H9 (cell line): ENCODE measurements around the gene BLOC1S1. TPM values are rescaled to one million over a fixed set of nuclear protein-coding genes. Genes with fewer than 3 reads are reported as not detected.

Experiments used
- DNase-seq: peaks from one replicate; pipeline ENCODE4 v3.0.0-alpha.2; 2017
- H2AFZ ChIP-seq: one replicate; pipeline ENCODE4 v1.6.1; 2013; ENCODE audit warnings: mild to moderate bottlenecking, low read length, control low read depth, moderate library complexity
- H2AK5ac ChIP-seq: 2 replicates; pipeline ENCODE4 v1.6.1; 2013; ENCODE audit warnings: low read length, control low read depth, mixed read lengths; ENCODE audit not compliant: insufficient read length
- H2BK120ac ChIP-seq: one replicate; pipeline ENCODE4 v1.6.1; 2013; ENCODE audit warnings: low read depth, mild to moderate bottlenecking, low read length, control low read depth, inconsistent platforms; ENCODE audit not compliant: poor library complexity, severe bottlenecking
- H2BK12ac ChIP-seq: 2 replicates; pipeline ENCODE4 v1.6.1; 2013; ENCODE audit warnings: low read length, control low read depth, mixed read lengths, low read depth; ENCODE audit not compliant: insufficient read length
- H2BK15ac ChIP-seq: 2 replicates; pipeline ENCODE4 v1.6.1; 2013; ENCODE audit warnings: low read depth, low read length, control low read depth
- H2BK20ac ChIP-seq: one replicate; pipeline ENCODE4 v1.6.1; 2013; ENCODE audit warnings: low read depth, mild to moderate bottlenecking, low read length, control low read depth, inconsistent platforms; ENCODE audit not compliant: poor library complexity, severe bottlenecking
- H2BK5ac ChIP-seq: 2 replicates; pipeline ENCODE4 v1.6.1; 2013; ENCODE audit warnings: low read length, control low read depth, mixed read lengths; ENCODE audit not compliant: insufficient read length
- H3K14ac ChIP-seq: 2 replicates; pipeline ENCODE4 v1.6.1; 2013; ENCODE audit warnings: low read length, control low read depth; ENCODE audit not compliant: insufficient read depth
- H3K18ac ChIP-seq: 2 replicates; pipeline ENCODE4 v1.6.1; 2013; ENCODE audit warnings: low read depth, mild to moderate bottlenecking, mixed read lengths, low read length, control low read depth; ENCODE audit not compliant: insufficient read length
- H3K23ac ChIP-seq: 2 replicates; pipeline ENCODE4 v1.6.1; 2013; ENCODE audit warnings: low read length, control low read depth, mixed read lengths, low read depth; ENCODE audit not compliant: insufficient read length
- H3K23me2 ChIP-seq: 2 replicates; pipeline ENCODE4 v1.6.1; 2013; ENCODE audit warnings: low read depth, mild to moderate bottlenecking, mixed read lengths, low read length, control low read depth; ENCODE audit not compliant: insufficient read length, poor library complexity, severe bottlenecking
- H3K27ac ChIP-seq: 2 replicates; pipeline ENCODE4 v1.5.1; 2013; ENCODE audit warnings: low read length, control low read depth, mixed read lengths, low read depth; ENCODE audit not compliant: insufficient read length
- H3K27me3 ChIP-seq: 2 replicates; pipeline ENCODE4 v1.6.1; 2013; ENCODE audit warnings: low read length, control low read depth, inconsistent platforms; ENCODE audit not compliant: insufficient read depth
- H3K4ac ChIP-seq: 2 replicates; pipeline ENCODE4 v1.6.1; 2013; ENCODE audit warnings: low read depth, mild to moderate bottlenecking, control low read depth, inconsistent platforms, low read length, moderate library complexity
- H3K4me1 ChIP-seq: 2 replicates; pipeline ENCODE4 v1.6.1; 2013; ENCODE audit warnings: low read length, control low read depth, inconsistent platforms; ENCODE audit not compliant: insufficient read depth
- H3K4me2 ChIP-seq: 2 replicates; pipeline ENCODE4 v1.6.1; 2013; ENCODE audit warnings: low read length, control low read depth, mixed read lengths; ENCODE audit not compliant: insufficient read length, insufficient read depth
- H3K56ac ChIP-seq: 2 replicates; pipeline ENCODE4 v1.6.1; 2013; ENCODE audit warnings: low read depth, mild to moderate bottlenecking, mixed read lengths, low read length, control low read depth; ENCODE audit not compliant: insufficient read length
- H3K79me1 ChIP-seq: 2 replicates; pipeline ENCODE4 v1.6.1; 2013; ENCODE audit warnings: low read depth, mild to moderate bottlenecking, moderate library complexity, low read length, control low read depth, inconsistent platforms; ENCODE audit not compliant: insufficient read depth, poor library complexity, severe bottlenecking
- H3K79me2 ChIP-seq: 2 replicates; pipeline ENCODE4 v1.6.1; 2013; ENCODE audit warnings: low read length, control low read depth, inconsistent platforms; ENCODE audit not compliant: insufficient read depth
- H3K9ac ChIP-seq: 2 replicates; pipeline ENCODE4 v1.6.1; 2013; ENCODE audit warnings: low read length, control low read depth, mixed read lengths; ENCODE audit not compliant: insufficient read length; ENCODE audit errors: extremely low read depth
- H3K9me3 ChIP-seq: one replicate; pipeline ENCODE4 v1.6.1; 2013; ENCODE audit warnings: low read depth, low read length, inconsistent platforms; ENCODE audit not compliant: control insufficient read depth
- H3T11ph ChIP-seq: one replicate; pipeline ENCODE4 v1.6.1; 2013; ENCODE audit warnings: mild to moderate bottlenecking, low read length, control low read depth, inconsistent platforms
- H4K20me1 ChIP-seq: one replicate; pipeline ENCODE4 v1.6.1; 2013; ENCODE audit not compliant: control insufficient read depth, insufficient read length, insufficient read depth
- H4K5ac ChIP-seq: 2 replicates; pipeline ENCODE4 v1.6.1; 2013; ENCODE audit warnings: low read depth, mild to moderate bottlenecking, mixed read lengths, low read length, control low read depth; ENCODE audit not compliant: insufficient read length
- H4K8ac ChIP-seq: replicated peaks from 2 replicates; pipeline ENCODE4 v1.6.1; 2013; ENCODE audit warnings: low read length, control low read depth, mixed read lengths, low read depth; ENCODE audit not compliant: insufficient read length
- H4K91ac ChIP-seq: 2 replicates; pipeline ENCODE4 v1.6.1; 2013; ENCODE audit warnings: low read depth, mild to moderate bottlenecking, moderate library complexity, mixed read lengths, low read length, control low read depth; ENCODE audit not compliant: insufficient read length
- H3K27ac Mint-ChIP-seq, 3 experiments: 2 replicates in 2 of 3; 3 replicates in 1 of 3; pipeline ENCODE4 v1.8.0; 2020 to 2021; ENCODE audit warnings: mixed read lengths in 3 of 3, mild to moderate bottlenecking in 1 of 3, moderate library complexity in 1 of 3
- H3K27me3 Mint-ChIP-seq: 2 replicates; pipeline ENCODE4 v1.8.0; 2021; ENCODE audit warnings: low read depth, mild to moderate bottlenecking, moderate library complexity, mixed read lengths
- H3K36me3 Mint-ChIP-seq, 3 experiments: 2 replicates in 2 of 3; 3 replicates in 1 of 3; pipeline ENCODE4 v1.8.0; 2020 to 2021; ENCODE audit warnings: low read depth in 3 of 3, mixed read lengths in 3 of 3; ENCODE audit not compliant: insufficient read depth in 1 of 3
- H3K4me1 Mint-ChIP-seq, 2 experiments: 2 replicates each; pipeline ENCODE4 v1.8.0; 2020; ENCODE audit warnings: mixed read lengths in 2 of 2
- H3K4me3 Mint-ChIP-seq, 2 experiments: 2 replicates in 1 of 2; 3 replicates in 1 of 2; pipeline ENCODE4 v1.8.0; 2020 to 2021; ENCODE audit warnings: mild to moderate bottlenecking in 2 of 2, mixed read lengths in 2 of 2, moderate library complexity in 1 of 2
- H3K9me3 Mint-ChIP-seq, 2 experiments: 2 replicates in 1 of 2; 3 replicates in 1 of 2; pipeline ENCODE4 v1.8.0; 2020; ENCODE audit warnings: mild to moderate bottlenecking in 2 of 2, mixed read lengths in 2 of 2, moderate library complexity in 1 of 2
- CTCF ChIP-seq: fragments of 200-600 bp; sonication (generic); conservative IDR thresholded peaks from 3 replicates; pipeline ENCODE4 v1.8.0; 2021; ENCODE audit warnings: antibody characterized with exemption, mild to moderate bottlenecking
- WGBS: extraction: QIAGEN DNeasy Blood & Tissue Kit; methylation state at CpG from one replicate; pipeline ENCODE4 v1.1.7; 2013; ENCODE audit warnings: missing lambda C conversion rate, low lambda C conversion rate, mixed read lengths; ENCODE audit not compliant: insufficient read length; ENCODE audit errors: extremely low coverage; 5-methylcytosine and 5-hydroxymethylcytosine counted together
- total RNA-seq: library from RNA; stranded (reverse); gene quantifications from 2 replicates; pipeline ENCODE4 v1.2.1, GENCODE V29; 2021

BLOC1S1 gene
- total RNA-seq, 1 experiment from 2014 or later = 108 TPM

GRCh38 chr12:55688716-55689655, 26.9 kb upstream of the BLOC1S1 start:
- Mint-ChIP-seq H3K4me3 (no peak overlapping the region), H3K4me1 (no peaks in the 10 kb centered on the region; a peak in 1 of 4 replicates), H3K36me3 (peaks cover 32 to 56% (median 55%) of the 10 kb centered on the region in 3 experiments; a peak in 6 of 7 replicates), H3K27ac (no peak overlapping the region; a peak in 1 of 7 replicates), H3K27me3 (no peaks in the 10 kb centered on the region), H3K9me3 (no peaks in the 10 kb centered on the region)
- no peak overlapping the region for H3K4me2 ChIP-seq
- no peak overlapping the region for H2BK5ac ChIP-seq
- no peak overlapping the region for H3K9ac ChIP-seq
- no peak overlapping the region for H2AFZ ChIP-seq
- no peak overlapping the region for H2AK5ac ChIP-seq
- H3K4ac ChIP-seq = no peak overlapping the region
- no peak overlapping the region for H2BK20ac ChIP-seq
- no peaks in the 10 kb centered on the region for H4K20me1 ChIP-seq
- H3K56ac ChIP-seq = no peak overlapping the region
- H2BK120ac ChIP-seq = no peak overlapping the region
- no CpG with 5 or more reads among the region's 16 CpGs for WGBS
- no peak overlapping the region for H2BK12ac ChIP-seq
- no peak overlapping the region for H4K8ac ChIP-seq
- no peaks in the 10 kb centered on the region for H3K79me2 ChIP-seq
- no peak overlapping the region for H4K5ac ChIP-seq
- no peak overlapping the region for H3T11ph ChIP-seq
- no peaks in the 10 kb centered on the region for H3K79me1 ChIP-seq
- no peak overlapping the region for H3K18ac ChIP-seq
- no peaks in the 10 kb centered on the region for H3K27me3 ChIP-seq
- H3K9me3 ChIP-seq = no peaks in the 10 kb centered on the region
- no peak overlapping the region for H2BK15ac ChIP-seq
- H3K27ac ChIP-seq = no peak overlapping the region
- H4K91ac ChIP-seq = no peak overlapping the region
- no peaks in the 10 kb centered on the region for H3K4me1 ChIP-seq
- no peak overlapping the region for H3K23ac ChIP-seq
- no peaks in the 10 kb centered on the region for H3K23me2 ChIP-seq
- TF ChIP-seq CTCF = no peak
- no peak overlapping the region for H3K14ac ChIP-seq
- DNase-seq = no peak
